Stimulated activated CD8-positive, alpha-beta memory T cell treated with anti-CD3 and anti-CD28 coated beads, Interleukin-7, amount 100 ng/mL, for 24 hours (primary cell): ENCODE results near the gene LTA.

ENCODE experiments used
- DNase-seq: peaks from one replicate; pipeline ENCODE4 v3.0.0-alpha.2; 2020; ENCODE audit warnings: low read depth

LTA gene

GRCh38 chr6:31572041-31572911 lies at the start of gene LTA:
TSS of gene LTA (plus strand) at chr6:31572289. CDS start at chr6:31572743, 454 bp downstream.
- DNase-seq = no peak

GRCh38 chr6:31525553-31525931 lies 46.5 kb upstream of the LTA start:
- DNase-seq = no peak

- DNase-seq = no peak
Measured at GRCh38 chr6:31525932-31526591, 46.0 kb upstream of the LTA start.

GRCh38 chr6:31528307-31528777 lies 43.7 kb upstream of the LTA start:
- no peak for DNase-seq

- no peak for DNase-seq
Measured at GRCh38 chr6:31528821-31529328, 43.2 kb upstream of the LTA start, which contains the start of gene MCCD1. TSS of gene MCCD1 (plus strand) at chr6:31528962. CDS start at chr6:31529015, 53 bp downstream.

- DNase-seq = no peak
Measured at GRCh38 chr6:31529329-31530150, 42.5 kb upstream of the LTA start.

- no peak for DNase-seq
Measured at GRCh38 chr6:31530659-31531058, 41.4 kb upstream of the LTA start.

GRCh38 chr6:31531162-31531561 lies 40.9 kb upstream of the LTA start:
- DNase-seq = no peak

- no peak for DNase-seq
Measured at GRCh38 chr6:31531771-31532643, 40.1 kb upstream of the LTA start.

GRCh38 chr6:31532644-31533454 lies 39.2 kb upstream of the LTA start:
- no peak for DNase-seq

GRCh38 chr6:31533455-31533841 lies 38.6 kb upstream of the LTA start:
- no peak for DNase-seq

- DNase-seq = no peak
Measured at GRCh38 chr6:31534011-31534410, 38.1 kb upstream of the LTA start.

GRCh38 chr6:31534521-31535040 lies 37.5 kb upstream of the LTA start:
- no peak for DNase-seq

- DNase-seq = no peak
Measured at GRCh38 chr6:31535538-31536324, 36.4 kb upstream of the LTA start.

GRCh38 chr6:31538805-31539400 lies 33.2 kb upstream of the LTA start:
- DNase-seq = no peak

GRCh38 chr6:31540640-31541039 lies 31.4 kb upstream of the LTA start:
- no peak for DNase-seq

GRCh38 chr6:31541059-31541657 lies 30.9 kb upstream of the LTA start:
- DNase-seq = peak; percentile 50
